Panc1 (cell line): ENCODE measurements around the gene HACD2. TPM values are rescaled to one million over a fixed set of nuclear protein-coding genes. Genes with fewer than 3 reads are reported as not detected.

Experiments used
- ATAC-seq: fragments of 200-7000 bp; cut with Tn5 transposase; 2 replicates; pipeline ENCODE4 v1.9.1; 2020; ENCODE audit warnings: mild to moderate bottlenecking, moderate library complexity
- BruUV-seq: library from RNA; stranded (reverse); fragments of 400-500 nt; replicated peaks from 2 replicates; lab custom pipeline; 2021; lab: Mats Ljungman, UMichigan
- CTCF ChIA-PET: fragments of 300-600 bp; sonication (Branson Sonifier 250); formaldehyde crosslinking; loops from one replicate; lab custom pipeline; 2022; ENCODE audit warnings: antibody characterized with exemption; lab: Charles Lee
- POLR2A ChIA-PET: fragments of 300-600 bp; sonication (Branson Sonifier 250); formaldehyde crosslinking; loops from one replicate; lab custom pipeline; 2022; ENCODE audit warnings: antibody characterized with exemption; lab: Charles Lee
- DNase-seq: peaks from one replicate; pipeline ENCODE4 v3.0.0-alpha.2; 2010; ENCODE audit warnings: low read depth, low spot score
- H3K27ac ChIP-seq: 2 replicates; pipeline ENCODE4 v1.5.1; 2011; ENCODE audit warnings: mild to moderate bottlenecking, low read length, inconsistent platforms
- H3K27me3 ChIP-seq: fragments of 200-500 bp; sonication (Bioruptor generic); 2 replicates; pipeline ENCODE4 v1.6.0; 2014; ENCODE audit warnings: low read length, inconsistent platforms; ENCODE audit not compliant: control insufficient read depth, insufficient read depth
- H3K36me3 ChIP-seq: fragments of 200-500 bp; sonication (Bioruptor generic); 2 replicates; pipeline ENCODE4 v1.5.1; 2014; ENCODE audit warnings: inconsistent platforms, mild to moderate bottlenecking, low read length, moderate library complexity; ENCODE audit not compliant: control insufficient read depth, insufficient read depth
- H3K4me1 ChIP-seq: 2 replicates; pipeline ENCODE4 v1.5.1; 2011; ENCODE audit warnings: inconsistent platforms, mild to moderate bottlenecking, low read length, moderate library complexity; ENCODE audit not compliant: control insufficient read depth, insufficient read depth
- H3K4me3 ChIP-seq, 2 experiments: 2 replicates each; pipeline ENCODE4 v1.5.1; 2011 to 2012; ENCODE audit warnings: low read depth in 2 of 2, low read length in 2 of 2, mild to moderate bottlenecking in 2 of 2, inconsistent platforms in 1 of 2, moderate library complexity in 1 of 2
- H3K9me3 ChIP-seq: fragments of 200-500 bp; sonication (Bioruptor generic); 2 replicates; pipeline ENCODE4 v1.5.1; 2014; ENCODE audit warnings: low read depth, mild to moderate bottlenecking, inconsistent platforms, low read length, moderate library complexity; ENCODE audit not compliant: control insufficient read depth, insufficient read depth
- POLR2AphosphoS5 ChIP-seq: IDR thresholded peaks from 2 replicates; pipeline ENCODE4 v1.6.1; 2012; ENCODE audit warnings: mild to moderate bottlenecking, low read depth, low read length, moderate library complexity
- SIN3A ChIP-seq: IDR thresholded peaks from 2 replicates; pipeline ENCODE4 v1.6.1; 2012; ENCODE audit warnings: low read depth, mild to moderate bottlenecking, low read length, moderate library complexity, borderline replicate concordance; ENCODE audit not compliant: insufficient read depth
- TCF7L2 ChIP-seq: IDR thresholded peaks from 2 replicates; pipeline ENCODE4 v1.6.1; 2011; ENCODE audit warnings: mild to moderate bottlenecking, low read depth, low read length, inconsistent platforms
- in situ Hi-C: cut with HindIII; loops from 2 replicates; pipeline ENCODE4 v1.10.0; 2016; ENCODE audit warnings: low sequenced_read_pairs, low pct_unique_long_range_greater_than_20kb
- intact Hi-C: fragments of 100-400 bp; cut with micrococcal nuclease; formaldehyde crosslinking; loops from one replicate; pipeline ENCODE4 v1.10.0; 2022; ENCODE audit not compliant: unreplicated experiment
- total RNA-seq: library from RNA; stranded (reverse); gene quantifications from one replicate; pipeline ENCODE4 v1.2.1, GENCODE V29; 2021; ENCODE audit not compliant: unreplicated experiment
- TF ChIP-seq, protein P1 (sequence below): fragments of 450-650 bp; IDR thresholded peaks from 2 replicates; pipeline ENCODE4 v1.5.1; 2017; ENCODE audit warnings: mild to moderate bottlenecking
- TF ChIP-seq, protein P2 (sequence below), 2 experiments: IDR thresholded peaks; 2 replicates each; pipeline ENCODE4 v1.6.1; 2011 to 2012; ENCODE audit warnings: low read depth in 2 of 2, control low read depth in 1 of 2, low read length in 1 of 2, mild to moderate bottlenecking in 1 of 2, moderate library complexity in 1 of 2; ENCODE audit not compliant: insufficient read depth in 1 of 2

HACD2 gene
- total RNA-seq, 1 experiment from 2014 or later = 58.6 TPM

DNA sequence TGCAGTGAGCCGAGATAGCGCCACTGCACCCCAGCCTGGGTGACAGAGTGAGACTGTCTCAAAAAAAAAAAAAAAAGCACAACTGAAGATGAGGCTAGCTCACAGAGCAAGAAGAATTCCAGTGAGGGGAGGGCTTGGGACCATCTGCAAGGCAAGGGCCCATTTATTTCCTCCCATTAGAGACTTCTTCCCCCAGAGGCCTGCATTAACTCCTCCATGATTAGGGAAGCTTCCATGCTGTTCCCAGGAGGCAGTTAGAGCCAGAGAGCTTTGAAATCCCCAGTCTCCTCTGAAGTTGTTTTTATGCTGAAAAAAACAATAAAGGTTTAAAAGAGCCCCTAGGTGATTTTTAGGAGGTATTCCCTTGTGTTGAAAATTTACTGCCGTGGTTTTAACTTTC, 81.7 kb downstream of the HACD2 start:
- Histone ChIP-seq H3K36me3 (peaks cover 3% of the 10 kb centered on the region; the same call in 1 of the 2 replicates), H3K4me1 (no peaks in the 10 kb centered on the region), H3K4me3 (no peak overlapping the region), H3K27me3 (no peaks in the 10 kb centered on the region), H3K9me3 (no peaks in the 10 kb centered on the region), H3K27ac (no peak overlapping the region)
- no TSS peak for BruUV-seq
- no peak for DNase-seq
- no peak for TF ChIP-seq SIN3A
- TF ChIP-seq POLR2AphosphoS5 = no peak
- TF ChIP-seq, protein P1, sequence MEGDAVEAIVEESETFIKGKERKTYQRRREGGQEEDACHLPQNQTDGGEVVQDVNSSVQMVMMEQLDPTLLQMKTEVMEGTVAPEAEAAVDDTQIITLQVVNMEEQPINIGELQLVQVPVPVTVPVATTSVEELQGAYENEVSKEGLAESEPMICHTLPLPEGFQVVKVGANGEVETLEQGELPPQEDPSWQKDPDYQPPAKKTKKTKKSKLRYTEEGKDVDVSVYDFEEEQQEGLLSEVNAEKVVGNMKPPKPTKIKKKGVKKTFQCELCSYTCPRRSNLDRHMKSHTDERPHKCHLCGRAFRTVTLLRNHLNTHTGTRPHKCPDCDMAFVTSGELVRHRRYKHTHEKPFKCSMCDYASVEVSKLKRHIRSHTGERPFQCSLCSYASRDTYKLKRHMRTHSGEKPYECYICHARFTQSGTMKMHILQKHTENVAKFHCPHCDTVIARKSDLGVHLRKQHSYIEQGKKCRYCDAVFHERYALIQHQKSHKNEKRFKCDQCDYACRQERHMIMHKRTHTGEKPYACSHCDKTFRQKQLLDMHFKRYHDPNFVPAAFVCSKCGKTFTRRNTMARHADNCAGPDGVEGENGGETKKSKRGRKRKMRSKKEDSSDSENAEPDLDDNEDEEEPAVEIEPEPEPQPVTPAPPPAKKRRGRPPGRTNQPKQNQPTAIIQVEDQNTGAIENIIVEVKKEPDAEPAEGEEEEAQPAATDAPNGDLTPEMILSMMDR = no peak
- TF ChIP-seq, protein P2, sequence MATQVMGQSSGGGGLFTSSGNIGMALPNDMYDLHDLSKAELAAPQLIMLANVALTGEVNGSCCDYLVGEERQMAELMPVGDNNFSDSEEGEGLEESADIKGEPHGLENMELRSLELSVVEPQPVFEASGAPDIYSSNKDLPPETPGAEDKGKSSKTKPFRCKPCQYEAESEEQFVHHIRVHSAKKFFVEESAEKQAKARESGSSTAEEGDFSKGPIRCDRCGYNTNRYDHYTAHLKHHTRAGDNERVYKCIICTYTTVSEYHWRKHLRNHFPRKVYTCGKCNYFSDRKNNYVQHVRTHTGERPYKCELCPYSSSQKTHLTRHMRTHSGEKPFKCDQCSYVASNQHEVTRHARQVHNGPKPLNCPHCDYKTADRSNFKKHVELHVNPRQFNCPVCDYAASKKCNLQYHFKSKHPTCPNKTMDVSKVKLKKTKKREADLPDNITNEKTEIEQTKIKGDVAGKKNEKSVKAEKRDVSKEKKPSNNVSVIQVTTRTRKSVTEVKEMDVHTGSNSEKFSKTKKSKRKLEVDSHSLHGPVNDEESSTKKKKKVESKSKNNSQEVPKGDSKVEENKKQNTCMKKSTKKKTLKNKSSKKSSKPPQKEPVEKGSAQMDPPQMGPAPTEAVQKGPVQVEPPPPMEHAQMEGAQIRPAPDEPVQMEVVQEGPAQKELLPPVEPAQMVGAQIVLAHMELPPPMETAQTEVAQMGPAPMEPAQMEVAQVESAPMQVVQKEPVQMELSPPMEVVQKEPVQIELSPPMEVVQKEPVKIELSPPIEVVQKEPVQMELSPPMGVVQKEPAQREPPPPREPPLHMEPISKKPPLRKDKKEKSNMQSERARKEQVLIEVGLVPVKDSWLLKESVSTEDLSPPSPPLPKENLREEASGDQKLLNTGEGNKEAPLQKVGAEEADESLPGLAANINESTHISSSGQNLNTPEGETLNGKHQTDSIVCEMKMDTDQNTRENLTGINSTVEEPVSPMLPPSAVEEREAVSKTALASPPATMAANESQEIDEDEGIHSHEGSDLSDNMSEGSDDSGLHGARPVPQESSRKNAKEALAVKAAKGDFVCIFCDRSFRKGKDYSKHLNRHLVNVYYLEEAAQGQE (IDR thresholded peaks at IDR 0.05; ENCODE audit: insufficient read depth in 1 of 2, low read depth in 2 of 2, low read length in 1 of 2) = no peak
- CTCF ChIA-PET = no interaction called here
- ATAC-seq = no peak
- intact Hi-C loops = no loop called here
- in situ Hi-C loops = no loop called here
- POLR2A ChIA-PET = interaction anchor here (0.7 kb wide), 1 partner anchor 13 kb away, joined by 4 read pairs; no protein-coding TSS in a partner anchor

DNA sequence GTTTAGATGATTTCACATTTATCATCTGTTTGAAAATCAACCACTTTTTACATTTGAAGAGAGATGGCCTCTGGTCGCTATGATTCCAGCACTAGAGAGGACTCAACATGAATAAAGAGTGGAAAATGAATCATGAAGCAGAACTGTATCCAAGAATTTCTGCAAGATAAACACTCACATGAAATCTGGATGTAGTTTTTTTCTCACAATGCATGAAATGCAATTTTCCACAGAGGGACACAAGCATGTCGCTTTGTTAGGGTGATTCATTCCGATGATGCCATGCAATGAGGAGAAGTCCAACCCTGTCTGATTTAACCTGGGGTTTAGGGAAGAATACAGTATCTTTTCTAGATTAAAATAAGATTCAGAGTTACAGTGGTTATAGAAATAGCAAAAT, 85.5 kb downstream of the HACD2 start:
- intact Hi-C loops (no loop called here), in situ Hi-C loops (no loop called here)
- H3K36me3 ChIP-seq = peaks cover 9% of the 10 kb centered on the region; the same call in 1 of the 2 replicates
- H3K9me3 ChIP-seq = no peaks in the 10 kb centered on the region
- no peak overlapping the region for H3K27ac ChIP-seq
- no peak for TF ChIP-seq POLR2AphosphoS5
- H3K4me1 ChIP-seq = no peaks in the 10 kb centered on the region
- ChIA-PET POLR2A (no interaction called here), CTCF (no interaction called here)
- no peak for ATAC-seq
- no peak overlapping the region for H3K4me3 ChIP-seq
- DNase-seq = no peak
- no peaks in the 10 kb centered on the region for H3K27me3 ChIP-seq
- BruUV-seq = no TSS peak

DNA sequence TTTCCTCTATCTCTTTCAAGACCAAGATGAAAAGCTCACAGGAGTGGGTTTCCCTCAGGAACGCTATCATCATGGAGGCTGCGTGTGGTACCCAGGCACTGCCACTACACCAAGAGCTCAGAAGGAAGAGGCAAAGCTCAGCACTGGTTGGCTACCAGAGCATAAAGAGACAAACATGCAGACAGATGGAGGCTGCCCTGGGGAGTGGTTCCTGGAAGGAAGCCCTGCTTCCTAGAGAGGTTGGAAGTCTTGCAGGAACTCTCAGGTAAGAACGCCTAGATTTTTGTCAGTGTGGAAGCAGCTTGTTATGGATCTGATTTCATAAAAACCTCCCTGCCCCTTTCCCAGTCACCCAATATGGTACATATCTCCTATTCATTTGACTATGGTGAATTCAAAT, 86.1 kb downstream of the HACD2 start:
- no TSS peak for BruUV-seq
- ATAC-seq (no peak), DNase-seq (no peak)
- Histone ChIP-seq H3K4me1 (no peaks in the 10 kb centered on the region), H3K4me3 (no peak overlapping the region), H3K27me3 (no peaks in the 10 kb centered on the region), H3K9me3 (no peaks in the 10 kb centered on the region), H3K27ac (no peak overlapping the region), H3K36me3 (peaks cover 10% of the 10 kb centered on the region; the same call in 1 of the 2 replicates)
- TF ChIP-seq, protein P1 = no peak
- TF ChIP-seq SIN3A (no peak), POLR2AphosphoS5 (no peak), TCF7L2 (no peak)
- TF ChIP-seq, protein P2 (IDR thresholded peaks at IDR 0.05; ENCODE audit: insufficient read depth in 1 of 2, low read depth in 2 of 2, low read length in 1 of 2) = no peak
- in situ Hi-C loops = no loop called here
- CTCF ChIA-PET = interaction anchor here (0.6 kb wide), 1 partner anchor 166 kb away, joined by 5 read pairs; no protein-coding TSS in a partner anchor
- intact Hi-C loops = no loop called here
- POLR2A ChIA-PET = no interaction called here
